B cell (primary cell): ENCODE results near the gene ZNF334. TPM values are rescaled to one million over a fixed set of nuclear protein-coding genes. Genes with fewer than 3 reads are reported as not detected.

Source experiments
- ATAC-seq: fragments of 200-7000 bp; cut with Tn5 transposase; one replicate; pipeline ENCODE4 v1.10.0; 2021; ENCODE audit warnings: low read depth, mild to moderate bottlenecking, moderate number of reproducible peaks, moderate library complexity
- CTCF ChIA-PET: fragments of 350-600 bp; sonication (Branson Sonifier 250); formaldehyde crosslinking; loops from one replicate; lab custom pipeline; 2021; ENCODE audit warnings: antibody characterized with exemption, inconsistent platforms; lab: Charles Lee
- POLR2A ChIA-PET: fragments of 350-600 bp; sonication (Branson Sonifier 250); formaldehyde crosslinking; loops from one replicate; lab custom pipeline; 2021; ENCODE audit warnings: antibody characterized with exemption; lab: Charles Lee
- DNase-seq: peaks from one replicate; pipeline ENCODE4 v3.0.0; 2013
- H2AFZ ChIP-seq: 2 replicates; pipeline ENCODE4 v1.6.1; 2012; ENCODE audit warnings: mild to moderate bottlenecking, low read depth, low read length; ENCODE audit not compliant: insufficient read depth, poor library complexity, severe bottlenecking
- H3K27ac ChIP-seq, 2 donors: 1 replicate in 1 of 2; 2 replicates in 1 of 2; pipeline ENCODE4 v1.5.1; 2012 to 2013; ENCODE audit warnings: low read length in 2 of 2, mild to moderate bottlenecking in 2 of 2, moderate library complexity in 1 of 2
- H3K27me3 ChIP-seq, 4 experiments: fragments of 200-600 bp in 1 of 4; sonication (generic) in 1 of 4; replicated peaks in 1 of 4; 1 replicate in 2 of 4; 2 replicates in 2 of 4; pipeline versions ENCODE4 v1.6.1 to v1.7.0; 2013 to 2016; ENCODE audit warnings: low read length in 3 of 4, mild to moderate bottlenecking in 2 of 4, mixed read lengths in 1 of 4, moderate library complexity in 1 of 4; ENCODE audit not compliant: insufficient read depth in 4 of 4, control insufficient read depth in 3 of 4; ENCODE audit errors: control extremely low read depth in 1 of 4
- H3K36me3 ChIP-seq, 2 experiments: replicated peaks in 1 of 2; 1 replicate in 1 of 2; 2 replicates in 1 of 2; pipeline versions ENCODE4 v1.6.1 to v1.7.1; 2013; ENCODE audit warnings: low read length in 1 of 2; ENCODE audit not compliant: insufficient read depth in 2 of 2, control insufficient read depth in 1 of 2; ENCODE audit errors: control extremely low read depth in 1 of 2, extremely low read depth in 1 of 2
- H3K4me1 ChIP-seq, 2 donors: fragments of 200-600 bp in 1 of 2; sonication (generic) in 1 of 2; 1 replicate in 1 of 2; 2 replicates in 1 of 2; pipeline versions ENCODE4 v1.5.1 to v1.6.1; 2013 to 2017; ENCODE audit warnings: low read length in 2 of 2; ENCODE audit not compliant: control insufficient read depth in 2 of 2, insufficient read depth in 2 of 2
- H3K4me2 ChIP-seq: replicated peaks from 2 replicates; pipeline ENCODE3; 2012; ENCODE audit warnings: mild to moderate bottlenecking, low read depth, low read length; ENCODE audit not compliant: poor library complexity, severe bottlenecking
- H3K4me3 ChIP-seq, 5 experiments: fragments of 200-600 bp in 1 of 5; sonication (generic) in 1 of 5; 1 replicate in 3 of 5; 2 replicates in 2 of 5; pipeline versions ENCODE4 v1.5.1 to v1.7.0; 2011 to 2016; ENCODE audit warnings: low read length in 4 of 5, mild to moderate bottlenecking in 4 of 5, low read depth in 2 of 5, control low read depth in 1 of 5, moderate library complexity in 1 of 5; ENCODE audit not compliant: insufficient read depth in 1 of 5; ENCODE audit errors: control extremely low read depth in 1 of 5, extremely low read depth in 1 of 5
- H3K79me2 ChIP-seq: fragments of 200-600 bp; sonication (generic); one replicate; pipeline ENCODE4 v1.6.0; 2016; ENCODE audit warnings: low read length; ENCODE audit not compliant: control insufficient read depth, insufficient read depth
- H3K9ac ChIP-seq: fragments of 200-600 bp; sonication (generic); 2 replicates; pipeline ENCODE4 v1.6.1; 2017; ENCODE audit warnings: mild to moderate bottlenecking, low read length, moderate library complexity
- H3K9me3 ChIP-seq, 3 donors: one replicate each; pipeline versions ENCODE4 v1.6.1 to v1.7.1; 2013; ENCODE audit warnings: low read length in 2 of 3; ENCODE audit not compliant: control insufficient read depth in 2 of 3, insufficient read depth in 1 of 3; ENCODE audit errors: control extremely low read depth in 1 of 3
- H4K20me1 ChIP-seq: 2 replicates; pipeline ENCODE4 v1.6.0; 2012; ENCODE audit warnings: mild to moderate bottlenecking, low read length; ENCODE audit not compliant: insufficient read depth, control insufficient read depth, poor library complexity, severe bottlenecking
- H3K27ac Mint-ChIP-seq: one replicate; pipeline ENCODE4 v1.8.0; 2021; ENCODE audit warnings: mixed read lengths
- H3K27me3 Mint-ChIP-seq: one replicate; pipeline ENCODE4 v1.8.0; 2021; ENCODE audit warnings: mixed read lengths
- H3K4me1 Mint-ChIP-seq: one replicate; pipeline ENCODE4 v1.8.0; 2021; ENCODE audit warnings: mixed read lengths
- H3K4me3 Mint-ChIP-seq: one replicate; pipeline ENCODE4 v1.8.0; 2021; ENCODE audit warnings: mixed read lengths
- H3K9me3 Mint-ChIP-seq: one replicate; pipeline ENCODE4 v1.8.0; 2022; ENCODE audit warnings: mixed read lengths; ENCODE audit not compliant: insufficient read depth
- CTCF ChIP-seq: fragments of 200-600 bp; IDR thresholded peaks from one replicate; pipeline ENCODE4 v1.8.0; 2022; ENCODE audit warnings: antibody characterized with exemption, mild to moderate bottlenecking
- EZH2 ChIP-seq: IDR thresholded peaks from 2 replicates; pipeline ENCODE4 v1.6.1; 2012; ENCODE audit warnings: borderline replicate concordance, low read depth, mild to moderate bottlenecking, moderate library complexity, low read length; ENCODE audit not compliant: insufficient read depth, poor library complexity, severe bottlenecking
- WGBS: methylation state at CpG from one replicate; pipeline ENCODE4 v1.1.5; 2013; ENCODE audit warnings: missing lambda C conversion rate; ENCODE audit not compliant: insufficient coverage; 5-methylcytosine and 5-hydroxymethylcytosine counted together
- intact Hi-C: fragments of 100-400 bp; cut with micrococcal nuclease; formaldehyde crosslinking; loops from one replicate; pipeline ENCODE4 v1.10.0; 2022
- polyA plus RNA-seq: library from polyadenylated mRNA; depleted of rRNA; stranded (reverse); fragments of >200 nt; gene quantifications from 2 replicates; pipeline ENCODE4 v1.2.3, GENCODE V29; 2012
- total RNA-seq, 2 donors: library from RNA; stranded (reverse); fragments of 120-200 nt in 1 of 2; gene quantifications; 1 replicate in 1 of 2; 2 replicates in 1 of 2; pipeline versions ENCODE4 v1.2.3 to v1.2.4, GENCODE V29; 2013 to 2022

The ZNF334 gene
- total and polyA plus RNA-seq, 2 donors (not counting 1 experiment from before 2014, with no cell fraction given), result 0.22 to 0.30 TPM

GRCh38 chr20:46461808-46462207 lies 51.6 kb downstream of the ZNF334 start:
- intact Hi-C loops, result no loop called here
- H3K4me3 Mint-ChIP-seq, result no peak overlapping the region
- no peak for TF ChIP-seq EZH2
- no peak for TF ChIP-seq CTCF

GRCh38 chr20:46458866-46459750 lies 54.3 kb downstream of the ZNF334 start:
- TF ChIP-seq CTCF (no peak), EZH2 (no peak)
- intact Hi-C loops, result no loop called here
- Histone ChIP-seq H3K9me3 (peaks cover 0 to 17% (median 11%) of the 10 kb centered on the region in 3 donors), H3K27me3 (peaks cover 0 to 21% (median 19%) of the 10 kb centered on the region in 4 experiments), H4K20me1 (no peaks in the 10 kb centered on the region), H2AFZ (peak overlapping the region; percentile 68), H3K36me3 (no peaks in the 10 kb centered on the region), H3K79me2 (no peaks in the 10 kb centered on the region), H3K4me3 (peak overlapping the region in 1 of 5 experiments; percentile 30), H3K4me1 (peaks cover 6 to 8% of the 10 kb centered on the region in 2 donors), H3K4me2 (peak overlapping the region; percentile 50), H3K9ac (peak overlapping the region; percentile 32), H3K27ac (no peak overlapping the region)
- ChIA-PET POLR2A (no interaction called here), CTCF (no interaction called here)
- Mint-ChIP-seq H3K4me3 (peak overlapping the region; percentile 32), H3K27ac (no peak overlapping the region), H3K27me3 (peaks cover 50% of the 10 kb centered on the region), H3K9me3 (peaks cover 11% of the 10 kb centered on the region), H3K4me1 (peaks cover 5% of the 10 kb centered on the region)
- ATAC-seq (no peak), DNase-seq (peak; percentile 11)
- WGBS, result 12% methylated on average over 26 of the region's 36 CpGs

More at GRCh38 chr20:46461808-46462207, 51.6 kb downstream of the ZNF334 start:
- H3K9ac ChIP-seq, result no peak overlapping the region
- H3K4me1 ChIP-seq, result peaks cover 6 to 8% of the 10 kb centered on the region in 2 donors
- H3K27ac ChIP-seq, result no peak overlapping the region
- H3K27me3 ChIP-seq, result peaks cover 0 to 21% (median 19%) of the 10 kb centered on the region in 4 experiments
- ChIA-PET POLR2A (no interaction called here), CTCF (no interaction called here)
- DNase-seq (no peak), ATAC-seq (no peak)
- no peak overlapping the region for H3K4me2 ChIP-seq
- no peak overlapping the region for H3K4me3 ChIP-seq
- no peak overlapping the region for H2AFZ ChIP-seq
- H3K27ac Mint-ChIP-seq, result no peak overlapping the region
- H3K79me2 ChIP-seq, result no peaks in the 10 kb centered on the region
- peaks cover 5% of the 10 kb centered on the region for H3K4me1 Mint-ChIP-seq
- peaks cover 41% of the 10 kb centered on the region for H3K27me3 Mint-ChIP-seq
- H4K20me1 ChIP-seq, result no peaks in the 10 kb centered on the region
- H3K9me3 Mint-ChIP-seq, result peaks cover 1% of the 10 kb centered on the region
- 90% methylated on average over 3 of the region's 3 CpGs for WGBS
- H3K36me3 ChIP-seq, result no peaks in the 10 kb centered on the region
- H3K9me3 ChIP-seq, result peaks cover 0 to 17% (median 2%) of the 10 kb centered on the region in 3 donors
